HG03103 (cell line): Measurements from ENCODE around the gene TOR4A.

Source experiments
- ATAC-seq: cut with Tn5 transposase; IDR thresholded peaks from one replicate; pipeline ENCODE4 v1.9.1; 2021; ENCODE audit warnings: low read depth; ENCODE audit not compliant: unreplicated experiment

Gene TOR4A

DNA sequence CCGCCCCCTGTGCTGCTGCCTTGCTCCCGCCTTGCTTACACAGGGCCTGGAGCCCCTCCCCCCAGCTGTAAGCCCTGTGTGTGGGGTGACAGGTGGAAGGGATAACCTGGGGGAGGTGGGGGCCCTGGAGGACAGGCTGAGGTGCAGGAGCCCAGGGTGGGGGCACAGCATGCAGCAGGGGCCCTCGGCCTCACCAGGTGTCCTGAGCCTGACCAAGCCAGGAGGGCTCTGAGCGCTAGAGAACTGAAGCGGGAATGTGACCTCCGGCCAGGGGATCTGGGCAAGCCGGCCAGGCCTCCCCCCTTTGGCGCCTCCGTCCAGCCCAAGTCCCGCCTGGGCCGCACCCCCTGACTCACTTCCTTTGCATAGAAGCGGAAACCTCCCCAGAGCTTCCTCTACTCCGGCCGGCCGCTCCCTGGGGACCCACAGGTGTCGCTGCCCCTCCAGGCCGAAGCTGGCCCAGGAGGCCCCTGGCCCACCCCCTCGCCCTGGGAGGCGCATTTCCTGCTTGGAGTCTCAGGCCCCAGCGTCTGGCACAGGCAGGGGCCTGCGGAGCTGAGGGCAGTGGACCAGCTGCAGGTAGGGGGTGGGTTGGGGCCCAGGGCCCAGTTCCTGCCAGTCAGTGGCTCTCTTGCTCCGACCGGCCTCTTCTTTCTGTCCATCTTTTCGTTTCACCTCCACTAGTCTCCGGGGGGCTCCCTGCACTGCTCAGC is at the start of gene TOR4A:
Gene TOR4A (plus strand): TSS at position 398 of the 713 bp plus-strand sequence. CDS start 964 bp downstream, outside the sequence.
- ATAC-seq: peak; percentile 50

DNA sequence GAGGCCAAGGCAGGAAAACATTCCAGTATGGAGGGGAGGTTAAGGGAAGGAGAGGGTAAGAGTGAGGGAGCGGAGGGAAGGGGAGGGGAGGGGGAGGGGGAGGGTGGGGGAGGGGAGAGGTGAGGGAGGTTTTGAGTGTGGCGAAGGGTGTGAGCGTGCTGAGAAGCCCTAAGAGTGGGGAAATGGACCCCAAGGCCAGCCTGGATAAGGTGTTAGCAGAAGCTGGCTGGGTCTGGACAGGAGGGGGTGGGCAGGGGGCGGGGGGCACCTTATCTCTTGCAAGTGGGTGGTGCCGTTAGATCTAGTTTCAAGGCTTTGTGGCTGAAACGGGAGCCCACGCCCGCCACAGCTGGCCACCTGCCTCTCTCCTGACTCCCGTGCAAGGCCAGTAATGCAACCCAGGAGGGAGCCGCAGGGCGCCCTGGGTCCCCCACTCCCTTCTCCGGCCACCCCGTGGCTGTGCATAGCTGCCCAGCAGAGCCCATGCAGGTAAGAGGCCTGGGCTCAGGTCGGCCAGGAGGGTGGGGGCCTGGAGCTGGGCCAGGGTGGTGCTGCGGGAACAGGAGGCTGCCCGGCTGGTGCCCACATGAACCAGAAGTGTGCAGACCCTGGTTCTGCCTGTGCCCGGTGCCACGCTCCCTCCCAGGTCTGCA is 49.5 kb upstream of the TOR4A start:
- ATAC-seq: no peak

DNA sequence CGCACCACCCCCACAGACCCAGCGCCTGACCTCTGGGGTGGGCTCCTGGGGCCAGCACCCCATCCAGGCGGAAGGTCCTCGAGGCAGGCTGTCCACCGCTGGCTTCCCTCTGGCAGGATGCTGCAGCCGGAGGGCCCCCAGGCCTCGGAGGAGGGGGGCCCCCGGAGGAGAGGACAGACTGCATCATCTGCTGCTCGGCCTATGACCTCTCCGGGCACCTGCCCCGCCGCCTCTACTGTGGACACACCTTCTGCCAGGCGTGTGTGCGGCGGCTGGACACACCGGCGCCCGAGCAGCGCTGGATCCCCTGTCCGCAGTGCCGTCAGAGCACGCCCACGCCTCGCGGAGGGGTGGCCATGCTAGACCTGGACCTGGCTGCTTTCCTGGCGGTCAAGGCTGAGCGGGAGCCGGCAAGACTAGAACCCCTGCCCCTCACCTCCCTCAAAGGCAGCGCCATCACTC is 49.0 kb upstream of the TOR4A start:
- ATAC-seq: no peak

DNA sequence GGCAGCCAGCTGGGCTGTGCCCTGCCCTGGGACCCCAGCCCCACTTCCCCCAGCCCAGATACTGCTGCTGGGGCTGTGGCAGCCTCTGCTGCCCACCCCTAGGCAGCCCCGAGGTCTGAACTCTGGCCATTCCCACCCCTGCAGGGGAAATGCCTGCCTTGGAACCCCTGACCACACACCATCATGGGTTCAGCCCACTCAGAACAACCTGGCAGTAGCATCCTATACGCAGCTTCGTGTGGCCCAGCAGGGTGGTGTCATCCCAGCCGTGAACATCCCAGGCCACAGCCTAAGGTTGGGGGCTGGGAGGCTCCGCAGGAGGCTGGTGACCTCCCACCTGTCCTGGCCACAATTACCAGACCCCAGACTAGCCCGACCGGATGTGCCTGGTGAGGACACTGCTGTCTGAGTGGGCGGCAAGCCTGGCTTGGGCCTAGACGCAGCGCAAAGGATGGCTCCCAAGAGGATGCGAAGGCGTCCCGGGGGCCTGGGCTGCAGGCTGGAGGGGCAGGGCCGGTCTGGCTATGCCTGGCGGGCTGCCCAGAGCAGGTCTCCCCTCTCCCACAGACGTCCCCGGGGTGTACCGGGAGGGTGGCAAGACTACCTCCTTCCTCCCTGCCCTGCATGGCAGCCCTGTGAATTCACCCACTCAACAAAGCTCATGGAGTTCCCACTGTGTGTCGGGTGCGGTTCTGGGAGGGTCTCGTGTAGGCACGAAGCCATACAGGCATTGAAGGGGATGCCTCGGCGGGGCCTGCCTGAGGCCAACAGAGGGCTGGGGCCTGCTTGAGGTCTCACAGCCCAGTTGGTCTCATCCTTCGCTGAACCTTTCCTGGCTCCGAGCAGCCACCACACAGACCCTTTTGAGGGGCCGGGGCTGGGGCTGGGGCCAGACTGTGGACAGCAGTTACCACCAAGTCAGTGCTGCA is 48.3 kb upstream of the TOR4A start:
- ATAC-seq: no peak

DNA sequence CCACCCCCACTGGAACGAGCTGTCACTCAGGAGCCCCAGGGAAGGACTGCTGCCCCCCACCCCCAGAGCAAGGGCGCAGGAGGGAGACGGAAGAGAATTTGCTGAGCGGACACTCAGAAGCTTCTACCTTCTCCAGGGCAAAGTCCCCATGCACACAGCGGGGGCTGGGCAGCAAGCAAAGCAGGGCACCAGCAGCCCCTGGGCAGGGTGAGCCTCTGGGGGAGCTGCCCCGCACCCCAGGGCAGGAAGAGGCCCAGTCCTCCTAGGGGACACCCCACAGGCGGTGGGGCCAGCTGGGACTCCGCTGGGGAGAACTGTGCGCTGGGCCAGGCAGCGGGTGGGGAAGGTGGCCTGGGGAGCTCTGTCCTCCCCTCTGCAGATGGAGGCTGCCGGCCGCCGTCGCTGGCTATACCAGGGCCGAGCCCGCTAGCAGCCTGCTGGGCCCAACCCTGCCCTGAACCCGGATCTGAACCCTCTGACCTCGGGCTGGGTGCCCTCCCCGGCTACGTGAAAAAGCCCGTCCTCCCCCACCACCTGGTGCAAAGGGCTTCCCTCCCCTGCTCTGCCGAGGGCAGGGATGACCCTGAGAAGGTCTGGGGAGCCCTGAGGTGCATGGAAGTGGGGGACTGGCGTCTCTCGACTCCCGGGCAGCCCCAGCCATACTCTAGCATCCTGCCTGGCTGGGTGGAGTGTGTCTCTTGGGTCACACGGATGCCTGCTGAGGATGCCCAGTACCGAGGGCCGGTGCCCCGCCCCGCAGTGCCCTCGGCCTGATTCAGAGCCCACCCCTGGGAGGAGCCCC is 47.4 kb upstream of the TOR4A start:
- ATAC-seq: no peak

DNA sequence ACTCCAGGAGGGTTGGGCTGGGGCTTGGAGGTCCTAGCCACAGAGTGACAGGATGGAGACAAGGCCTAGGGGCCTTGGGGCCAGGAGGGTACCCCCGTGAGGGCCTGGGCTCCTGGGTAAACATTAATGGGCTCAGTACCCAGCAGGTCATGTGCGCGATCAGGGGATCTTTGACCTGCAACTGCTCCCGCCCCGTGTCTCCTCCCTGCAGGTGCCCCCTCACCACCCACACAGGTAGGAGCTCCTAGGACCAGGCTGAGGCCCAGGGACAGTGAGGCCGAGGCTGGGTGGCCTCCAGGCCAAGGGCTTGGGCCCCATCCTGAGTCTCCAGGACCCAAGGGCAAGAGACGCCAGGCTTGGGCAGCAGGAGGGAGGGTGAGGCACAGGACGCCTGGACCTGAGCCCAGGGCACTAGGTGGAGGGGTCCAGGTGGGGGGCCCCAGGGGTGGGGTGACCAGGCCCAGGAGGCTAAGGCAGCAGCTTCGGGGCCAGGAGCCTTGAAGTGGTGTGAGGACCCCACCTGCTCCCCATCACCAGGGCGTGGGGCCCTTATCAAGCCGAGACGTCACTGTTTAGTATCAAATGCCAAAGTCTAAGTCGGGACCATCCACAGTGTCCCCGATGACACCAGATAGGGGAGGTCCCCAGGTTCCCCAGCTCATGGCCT is 46.7 kb upstream of the TOR4A start, which contains the start of gene SLC34A3:
Gene SLC34A3 (plus strand): TSS at position 197 of the 667 bp plus-strand sequence. CDS start 802 bp downstream, outside the sequence.
- no peak for ATAC-seq

DNA sequence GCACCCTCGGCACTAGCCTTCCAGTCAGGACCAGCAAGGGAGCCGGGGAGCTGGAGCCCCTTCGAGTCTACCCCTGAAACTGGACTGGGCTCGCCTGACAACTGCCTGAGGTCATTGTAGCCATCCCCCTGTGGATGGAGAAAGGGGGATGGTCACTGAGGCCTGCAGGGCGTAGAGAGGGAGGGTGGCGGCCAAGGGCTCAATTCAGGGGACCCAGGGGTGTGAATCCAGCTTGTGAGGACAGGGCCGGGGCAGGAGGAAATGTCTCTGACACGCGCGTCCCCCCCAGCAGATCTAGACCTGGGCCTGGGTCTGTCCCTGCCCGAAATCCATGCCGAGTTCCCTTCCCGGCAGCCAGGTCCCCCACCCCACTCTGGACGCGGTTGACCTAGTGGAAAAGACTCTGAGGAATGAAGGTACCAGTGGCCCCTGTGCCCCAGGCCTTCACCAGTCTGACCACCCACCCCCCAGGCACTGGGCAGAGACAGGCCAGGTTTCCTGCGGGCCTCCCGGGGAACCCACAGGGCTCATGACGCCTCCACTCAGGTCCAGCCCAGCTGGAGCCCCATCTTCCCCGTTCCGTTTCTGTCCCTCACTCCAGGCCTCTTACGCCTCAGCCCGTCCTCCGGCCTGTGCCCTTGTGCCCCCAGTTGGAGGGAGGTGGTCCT is 46.0 kb upstream of the TOR4A start:
- ATAC-seq: no peak

DNA sequence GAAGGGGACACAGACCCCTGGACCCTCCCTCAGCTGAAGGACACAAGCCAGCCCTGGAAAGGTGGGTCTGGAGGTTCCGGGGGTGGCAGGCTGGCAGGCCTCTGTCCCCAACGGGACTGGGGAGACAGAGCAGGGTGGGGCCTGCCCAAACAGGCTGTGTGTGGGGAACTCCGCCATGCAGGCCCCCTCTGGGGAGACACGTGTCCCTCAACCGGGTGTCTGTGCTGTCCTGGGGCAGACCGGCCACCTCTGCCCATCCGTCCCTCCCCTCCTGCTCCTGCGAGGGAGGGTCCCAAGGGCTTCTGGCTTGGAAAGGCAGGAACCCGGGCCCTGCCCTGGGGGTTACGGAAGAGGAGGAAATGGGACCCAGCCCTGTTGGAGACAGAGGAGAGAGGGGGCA is 45.4 kb upstream of the TOR4A start:
- ATAC-seq: no peak

DNA sequence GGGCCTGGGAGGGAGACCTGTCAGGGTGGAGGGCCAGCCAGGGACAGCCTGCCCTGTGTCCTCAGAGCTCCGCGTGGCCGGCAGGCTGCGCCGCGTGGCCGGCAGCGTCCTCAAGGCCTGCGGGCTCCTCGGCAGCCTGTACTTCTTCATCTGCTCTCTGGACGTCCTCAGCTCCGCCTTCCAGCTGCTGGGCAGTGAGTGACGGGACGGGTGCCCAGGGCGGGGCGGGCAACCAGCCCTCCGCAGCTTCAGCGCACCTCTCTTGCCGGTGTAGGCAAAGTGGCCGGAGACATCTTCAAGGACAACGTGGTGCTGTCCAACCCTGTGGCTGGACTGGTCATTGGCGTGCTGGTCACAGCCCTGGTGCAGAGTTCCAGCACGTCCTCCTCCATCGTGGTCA is 45.0 kb upstream of the TOR4A start:
- no peak for ATAC-seq

DNA sequence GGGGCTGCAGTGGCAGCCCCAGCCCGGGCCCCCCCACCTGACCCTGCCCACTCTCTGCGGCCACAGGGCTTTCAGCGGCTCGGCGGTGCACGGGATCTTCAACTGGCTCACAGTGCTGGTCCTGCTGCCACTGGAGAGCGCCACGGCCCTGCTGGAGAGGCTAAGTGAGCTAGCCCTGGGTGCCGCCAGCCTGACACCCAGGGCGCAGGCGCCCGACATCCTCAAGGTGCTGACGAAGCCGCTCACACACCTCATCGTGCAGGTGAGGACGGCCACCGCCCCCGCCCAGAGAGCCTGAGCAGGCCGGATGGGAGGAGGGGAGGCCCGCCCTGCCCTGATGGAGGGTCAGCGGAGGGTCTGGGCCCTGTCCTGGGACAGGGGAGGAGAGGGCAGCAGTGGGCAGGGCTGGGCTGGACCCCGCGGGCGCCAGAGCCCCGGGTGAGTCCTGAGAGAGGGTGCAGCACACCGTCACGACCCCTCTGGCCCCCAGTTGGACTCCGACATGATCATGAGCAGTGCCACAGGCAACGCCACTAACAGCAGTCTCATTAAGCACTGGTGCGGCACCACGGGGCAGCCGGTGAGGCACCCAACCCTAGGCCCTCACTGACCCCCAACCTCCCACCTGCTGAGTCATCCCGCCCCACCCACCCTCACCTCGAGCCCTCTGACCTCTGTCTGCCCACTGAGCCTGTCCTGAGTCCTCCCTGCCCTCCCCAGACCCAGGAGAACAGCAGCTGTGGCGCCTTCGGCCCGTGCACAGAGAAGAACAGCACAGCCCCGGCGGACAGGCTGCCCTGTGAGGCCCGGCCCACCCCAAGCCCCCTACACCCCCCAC is 44.2 kb upstream of the TOR4A start:
- ATAC-seq: no peak

DNA sequence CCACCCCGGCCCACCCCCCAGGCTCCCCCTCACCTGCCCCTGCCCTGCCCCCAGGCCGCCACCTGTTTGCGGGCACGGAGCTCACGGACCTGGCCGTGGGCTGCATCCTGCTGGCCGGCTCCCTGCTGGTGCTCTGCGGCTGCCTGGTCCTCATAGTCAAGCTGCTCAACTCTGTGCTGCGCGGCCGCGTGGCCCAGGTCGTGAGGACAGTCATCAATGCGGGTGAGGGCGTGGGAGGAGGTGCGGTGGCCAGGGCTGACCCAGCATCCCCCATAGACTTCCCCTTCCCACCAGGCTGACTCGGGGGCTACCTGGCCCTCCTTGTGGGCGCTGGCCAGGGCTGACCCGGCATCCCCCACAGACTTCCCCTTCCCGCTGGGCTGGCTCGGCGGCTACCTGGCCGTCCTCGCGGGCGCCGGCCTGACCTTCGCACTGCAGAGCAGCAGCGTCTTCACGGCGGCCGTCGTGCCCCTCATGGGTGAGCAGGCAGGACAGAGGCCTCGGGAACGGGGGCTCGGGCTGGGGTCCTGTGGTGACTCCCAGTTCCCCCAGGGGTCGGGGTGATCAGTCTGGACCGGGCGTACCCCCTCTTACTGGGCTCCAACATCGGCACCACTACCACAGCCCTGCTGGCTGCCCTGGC is 43.4 kb upstream of the TOR4A start:
- ATAC-seq: no peak

DNA sequence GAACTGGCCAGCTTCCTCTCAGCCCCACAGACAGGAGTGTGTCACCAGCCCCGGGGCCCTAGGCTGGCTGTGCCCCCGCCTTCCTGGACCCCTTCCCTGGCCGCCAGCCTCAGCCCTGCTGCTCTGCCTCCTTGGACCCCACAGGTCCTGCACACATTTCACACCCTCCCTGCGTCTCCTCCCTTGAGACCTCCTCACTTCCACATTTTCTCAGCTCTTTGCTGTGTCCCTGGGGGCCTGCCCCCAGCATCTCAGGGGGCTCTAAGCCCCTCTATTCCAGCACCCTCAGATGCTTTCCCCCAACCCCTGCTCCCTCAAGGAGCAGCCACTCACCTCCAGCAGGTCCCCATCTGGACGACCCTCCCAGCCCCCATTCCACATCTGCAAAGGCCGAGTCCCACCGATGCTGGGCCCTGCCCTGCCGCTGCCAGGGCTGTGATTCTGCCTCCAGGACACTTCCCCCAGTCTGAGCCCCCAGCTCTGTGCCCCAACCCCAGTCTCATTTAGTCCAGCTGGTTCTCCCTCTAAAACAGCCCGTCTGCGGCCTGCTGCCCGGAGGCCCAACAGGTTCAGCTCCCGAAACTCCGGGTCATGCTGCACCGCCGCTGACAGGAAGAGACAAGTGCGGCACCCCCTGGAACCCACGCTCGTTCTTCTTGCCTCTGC is 42.6 kb upstream of the TOR4A start:
- no peak for ATAC-seq

DNA sequence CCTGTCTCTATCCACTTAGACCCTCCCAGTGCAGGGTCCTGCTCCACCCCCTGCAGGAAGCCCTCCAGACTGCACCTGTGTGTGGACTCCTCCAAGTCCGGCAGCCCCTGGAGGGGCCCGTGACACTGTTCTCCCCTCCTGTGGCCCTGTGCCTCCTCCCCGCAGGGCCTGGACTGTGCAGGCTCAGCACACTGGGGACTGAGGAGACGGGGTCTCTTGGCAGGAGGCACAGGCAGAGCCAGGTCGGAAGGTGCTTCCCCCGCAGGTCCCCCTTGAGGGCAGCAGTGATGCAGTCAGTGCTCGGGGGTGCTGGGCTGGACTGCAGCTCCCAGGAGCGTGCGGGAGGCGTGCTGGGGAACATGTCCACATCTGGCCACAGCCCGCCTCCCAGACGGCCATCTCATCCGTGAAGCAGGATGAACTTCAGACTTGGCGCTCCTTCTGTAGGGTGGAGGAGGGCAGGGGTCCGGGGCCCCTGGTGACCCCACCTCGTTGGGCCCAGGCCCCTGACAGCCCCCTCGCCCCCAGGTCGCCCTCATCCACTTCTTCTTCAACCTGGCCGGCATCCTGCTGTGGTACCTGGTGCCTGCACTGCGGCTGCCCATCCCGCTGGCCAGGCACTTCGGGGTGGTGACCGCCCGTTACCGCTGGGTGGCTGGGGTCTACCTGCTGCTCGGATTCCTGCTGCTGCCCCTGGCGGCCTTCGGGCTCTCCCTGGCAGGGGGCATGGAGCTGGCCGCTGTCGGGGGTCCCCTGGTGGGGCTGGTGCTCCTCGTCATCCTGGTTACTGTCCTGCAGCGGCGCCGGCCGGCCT is 41.9 kb upstream of the TOR4A start:
- no peak for ATAC-seq

DNA sequence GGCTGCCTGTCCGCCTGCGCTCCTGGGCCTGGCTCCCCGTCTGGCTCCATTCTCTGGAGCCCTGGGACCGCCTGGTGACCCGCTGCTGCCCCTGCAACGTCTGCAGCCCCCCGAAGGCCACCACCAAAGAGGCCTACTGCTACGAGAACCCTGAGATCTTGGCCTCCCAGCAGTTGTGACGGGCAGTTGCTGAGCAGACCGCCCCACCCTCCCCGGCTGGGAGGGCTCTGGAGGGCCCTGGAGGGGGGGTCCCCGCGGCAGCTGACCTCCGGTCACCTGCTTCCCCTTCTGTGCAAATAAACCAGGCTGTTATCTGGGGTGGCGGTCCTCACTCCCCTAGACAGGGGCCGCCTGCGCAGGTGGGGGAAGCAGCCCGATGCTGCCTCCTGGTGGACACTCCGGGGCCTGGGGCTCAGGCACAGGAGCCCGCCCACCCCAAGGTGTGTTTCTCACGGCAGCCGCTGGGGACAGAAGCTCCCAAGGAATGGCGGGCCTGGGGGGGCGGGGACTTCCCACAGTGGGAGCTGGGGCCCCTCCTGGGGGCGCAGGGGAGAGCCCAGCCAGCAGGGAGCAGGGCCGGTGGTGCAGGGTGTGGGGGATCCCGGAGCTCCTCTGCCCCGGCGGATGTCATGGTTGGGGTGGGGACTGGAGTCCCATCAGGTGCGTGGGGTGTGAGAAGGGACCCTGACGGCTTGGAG is 41.1 kb upstream of the TOR4A start:
- no peak for ATAC-seq

DNA sequence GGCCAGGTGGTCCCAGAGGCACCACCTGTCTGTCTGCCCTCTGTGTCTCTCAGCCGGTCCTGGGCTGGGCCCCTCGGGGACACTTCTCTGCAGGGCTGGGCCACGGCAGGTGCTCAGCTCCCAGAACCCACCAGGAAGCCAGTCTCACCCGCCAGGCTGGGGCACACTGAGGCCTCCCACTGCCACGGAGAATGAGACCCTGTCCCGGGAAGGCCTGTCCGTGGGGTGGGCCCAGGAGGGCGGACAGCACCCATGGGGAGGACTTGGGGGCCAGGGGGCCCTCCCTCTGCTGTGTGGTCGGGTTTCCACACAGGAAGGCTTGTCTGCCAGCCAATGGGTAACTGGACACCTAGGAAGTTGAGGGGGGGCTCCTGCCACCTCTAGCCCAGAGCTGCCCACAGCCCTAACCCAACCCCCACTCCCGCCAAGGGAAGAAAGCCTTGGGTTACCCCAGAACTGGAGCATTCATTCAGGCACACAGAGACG is 40.5 kb upstream of the TOR4A start:
- no peak for ATAC-seq
